SJSA1 (cell line): ENCODE results near the gene ABCC1. TPM values are rescaled to one million over a fixed set of nuclear protein-coding genes. Genes with fewer than 3 reads are reported as not detected.
"Not testable (repeated sequence)": the region's sequence is repeated elsewhere in the genome, so short reads cannot be mapped to it uniquely, and the experiment has no call there.

Source experiments
- DNase-seq, 2 experiments: peaks; one replicate each; pipeline ENCODE4 v3.0.0-alpha.2; 2015 to 2020; ENCODE audit warnings: low spot score in 2 of 2, low read depth in 1 of 2
- H3K27ac ChIP-seq: fragments of 250-450 bp; sonication (Bioruptor Pico); 2 replicates; pipeline ENCODE4 v1.5.1; 2020; ENCODE audit warnings: mild to moderate bottlenecking, moderate library complexity
- H3K27me3 ChIP-seq: fragments of 250-450 bp; sonication (Bioruptor Pico); replicated peaks from 2 replicates; pipeline ENCODE4 v1.5.1; 2020; ENCODE audit warnings: mild to moderate bottlenecking, moderate library complexity
- H3K36me3 ChIP-seq: fragments of 250-450 bp; sonication (Bioruptor Pico); 2 replicates; pipeline ENCODE4 v1.5.1; 2020; ENCODE audit warnings: mild to moderate bottlenecking
- H3K4me1 ChIP-seq: fragments of 250-450 bp; sonication (Bioruptor Pico); replicated peaks from 2 replicates; pipeline ENCODE4 v1.6.1; 2021; ENCODE audit warnings: mild to moderate bottlenecking
- H3K4me3 ChIP-seq: fragments of 250-450 bp; sonication (Bioruptor Pico); 2 replicates; pipeline ENCODE4 v1.5.1; 2020; ENCODE audit warnings: mild to moderate bottlenecking
- H3K9me3 ChIP-seq: fragments of 250-450 bp; sonication (Bioruptor Pico); replicated peaks from 2 replicates; pipeline ENCODE4 v1.5.1; 2020; ENCODE audit warnings: mild to moderate bottlenecking
- total RNA-seq: library from RNA; depleted of rRNA; stranded (reverse); fragments of >200 nt; shearing (Covaris generic); gene quantifications from 2 replicates; pipeline ENCODE4 v1.2.3, GENCODE V29; 2014

Gene ABCC1
- total RNA-seq, 1 experiment from 2014 or later: 25.0 TPM

DNA sequence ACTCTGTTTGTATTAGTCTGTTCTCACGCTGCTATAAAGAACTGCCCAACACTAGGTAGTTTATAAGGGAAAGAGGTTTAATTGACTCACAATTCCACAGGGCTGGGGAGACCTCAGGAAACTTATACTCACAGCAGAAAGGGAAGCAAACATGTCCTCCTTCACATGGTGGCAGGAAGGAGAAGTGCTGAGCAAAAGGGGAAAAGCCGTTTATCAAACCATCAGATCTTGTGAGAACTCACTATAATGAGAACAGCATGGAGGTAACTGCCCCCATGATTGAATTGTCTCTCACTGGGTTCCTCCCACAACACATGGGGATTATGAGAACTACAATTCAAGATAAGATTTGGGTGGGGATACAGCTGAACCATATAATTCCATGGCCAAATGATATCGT lies 30.9 kb downstream of the ABCC1 start:
- H3K4me3 ChIP-seq: no peak overlapping the region
- H3K4me1 ChIP-seq: peaks cover 15% of the 10 kb centered on the region
- no peaks in the 10 kb centered on the region for H3K27me3 ChIP-seq
- peaks cover 31% of the 10 kb centered on the region for H3K9me3 ChIP-seq
- H3K36me3 ChIP-seq: peaks cover 47% of the 10 kb centered on the region
- DNase-seq: no peak
- H3K27ac ChIP-seq: no peak overlapping the region

- DNase-seq: no peak
- H3K4me1 ChIP-seq: peaks cover 15% of the 10 kb centered on the region
- H3K36me3 ChIP-seq: peaks cover 53% of the 10 kb centered on the region
- no peaks in the 10 kb centered on the region for H3K27me3 ChIP-seq
- H3K9me3 ChIP-seq: peaks cover 31% of the 10 kb centered on the region
- H3K4me3 ChIP-seq: no peak overlapping the region
- H3K27ac ChIP-seq: no peak overlapping the region
Measured at GRCh38 chr16:15981382-15981781, 32.0 kb downstream of the ABCC1 start.

DNA sequence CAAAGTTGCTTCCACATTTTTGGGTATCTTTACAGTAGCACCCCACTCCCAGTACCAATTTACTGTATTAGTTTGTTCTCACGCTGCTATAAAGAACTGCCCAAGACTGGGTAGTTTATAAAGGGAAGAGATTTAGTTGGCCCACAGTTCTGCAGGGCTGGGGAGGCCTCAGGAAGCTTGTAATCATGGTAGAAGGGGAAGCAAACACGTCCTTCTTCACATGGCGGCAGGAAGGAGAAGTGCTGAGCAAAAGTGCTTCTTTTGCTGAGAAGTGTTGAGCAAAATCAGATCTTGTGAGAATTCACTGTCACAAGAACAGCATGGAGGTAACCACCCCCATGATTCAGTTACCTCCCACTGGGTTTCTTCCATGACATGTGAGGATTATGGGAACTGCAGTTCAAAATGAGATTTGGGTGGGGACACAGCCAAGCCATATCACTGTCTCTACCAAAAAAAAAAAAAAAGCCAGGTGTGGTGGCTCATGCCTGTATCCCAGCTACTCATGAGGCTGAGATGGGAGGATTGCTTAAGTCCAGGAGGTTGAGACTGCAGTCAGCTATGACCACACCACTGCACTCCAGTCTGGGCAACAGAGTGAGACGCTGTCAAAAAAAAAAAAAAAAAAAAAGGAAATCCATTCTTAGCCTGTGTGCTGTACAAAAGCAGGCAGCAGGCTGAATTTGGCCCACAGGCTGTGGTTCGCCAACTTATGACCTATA lies 32.9 kb downstream of the ABCC1 start:
- not testable (repeated sequence) for H3K4me3 ChIP-seq, H3K27me3 ChIP-seq, H3K27ac ChIP-seq, DNase-seq
- Histone ChIP-seq H3K36me3 (peaks cover 52% of the 10 kb centered on the region), H3K4me1 (peaks cover 21% of the 10 kb centered on the region), H3K9me3 (peaks cover 31% of the 10 kb centered on the region)

- DNase-seq: peak; percentile 59 to 75
- Histone ChIP-seq H3K9me3 (peaks cover 28% of the 10 kb centered on the region), H3K27me3 (no peaks in the 10 kb centered on the region), H3K4me3 (no peak overlapping the region), H3K4me1 (peaks cover 37% of the 10 kb centered on the region), H3K27ac (peak overlapping the region; percentile 36; the same call in 1 of the 2 replicates), H3K36me3 (peaks cover 37% of the 10 kb centered on the region)
Measured at GRCh38 chr16:15983898-15984297, 34.5 kb downstream of the ABCC1 start.

- Histone ChIP-seq H3K4me3 (no peak overlapping the region), H3K4me1 (peaks cover 49% of the 10 kb centered on the region), H3K36me3 (peaks cover 28% of the 10 kb centered on the region), H3K27ac (no peak overlapping the region), H3K9me3 (peaks cover 20% of the 10 kb centered on the region), H3K27me3 (no peaks in the 10 kb centered on the region)
- no peak for DNase-seq
Measured at GRCh38 chr16:15985144-15985543, 35.7 kb downstream of the ABCC1 start.

- Histone ChIP-seq H3K27ac (no peak overlapping the region), H3K4me3 (no peak overlapping the region), H3K9me3 (peaks cover 12% of the 10 kb centered on the region), H3K4me1 (peaks cover 52% of the 10 kb centered on the region), H3K36me3 (peaks cover 22% of the 10 kb centered on the region), H3K27me3 (no peaks in the 10 kb centered on the region)
- DNase-seq: no peak
Measured at GRCh38 chr16:15986261-15986660, 36.8 kb downstream of the ABCC1 start.

GRCh38 chr16:15988268-15989013 lies 39.0 kb downstream of the ABCC1 start:
- peak in 1 of 2 experiments; percentile 32 for DNase-seq
- Histone ChIP-seq H3K27me3 (no peaks in the 10 kb centered on the region), H3K4me1 (peaks cover 44% of the 10 kb centered on the region), H3K4me3 (no peak overlapping the region), H3K36me3 (peaks cover 11% of the 10 kb centered on the region; the same call in 1 of the 2 replicates), H3K27ac (no peak overlapping the region; the same call in 1 of the 2 replicates), H3K9me3 (no peaks in the 10 kb centered on the region)

DNA sequence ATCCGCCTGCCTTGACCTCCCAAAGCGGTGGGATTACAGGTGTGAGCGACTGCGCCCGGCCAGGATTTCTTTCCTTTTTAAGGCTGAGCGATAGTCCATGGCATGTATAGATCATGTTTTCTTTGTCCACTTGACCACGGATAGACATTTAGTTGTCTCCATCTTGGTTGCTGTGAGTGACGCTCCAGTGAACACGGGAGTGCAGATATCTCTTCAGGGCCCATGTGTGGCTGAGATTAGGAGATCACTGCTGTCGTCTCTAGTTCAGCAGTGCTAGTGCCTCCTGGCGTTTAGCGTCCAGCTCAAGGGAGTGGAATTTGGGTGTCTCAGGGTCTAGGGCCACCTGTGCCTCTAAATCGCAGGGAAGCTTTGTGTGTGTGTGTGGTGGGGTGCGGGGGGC lies 41.5 kb downstream of the ABCC1 start:
- Histone ChIP-seq H3K36me3 (peaks cover 16% of the 10 kb centered on the region), H3K4me3 (no peak overlapping the region), H3K27me3 (no peaks in the 10 kb centered on the region), H3K27ac (no peak overlapping the region), H3K9me3 (no peaks in the 10 kb centered on the region), H3K4me1 (peaks cover 52% of the 10 kb centered on the region)
- DNase-seq: no peak

DNA sequence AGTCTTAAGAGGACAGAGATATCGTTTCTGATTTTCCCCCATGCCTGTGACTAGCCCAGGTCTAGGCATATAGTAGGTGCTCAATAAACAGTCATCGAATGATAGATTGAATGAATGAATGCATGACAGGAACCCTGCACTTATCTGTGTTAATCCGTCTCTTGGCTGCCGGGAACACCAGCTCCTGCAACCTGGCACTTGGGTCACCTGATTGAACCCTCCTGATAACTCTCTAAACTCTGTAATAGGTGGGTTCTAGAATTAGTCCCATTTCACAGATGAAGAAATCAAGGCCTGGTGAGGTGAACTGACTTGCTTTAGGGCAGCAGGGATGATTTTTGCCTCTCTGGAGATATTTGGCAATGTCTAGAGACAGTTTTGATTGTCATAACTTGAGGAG lies 43.7 kb downstream of the ABCC1 start:
- H3K9me3 ChIP-seq: no peaks in the 10 kb centered on the region
- H3K36me3 ChIP-seq: peaks cover 19% of the 10 kb centered on the region
- DNase-seq: no peak
- H3K27me3 ChIP-seq: no peaks in the 10 kb centered on the region
- H3K4me3 ChIP-seq: no peak overlapping the region
- H3K27ac ChIP-seq: no peak overlapping the region
- H3K4me1 ChIP-seq: peaks cover 60% of the 10 kb centered on the region

DNA sequence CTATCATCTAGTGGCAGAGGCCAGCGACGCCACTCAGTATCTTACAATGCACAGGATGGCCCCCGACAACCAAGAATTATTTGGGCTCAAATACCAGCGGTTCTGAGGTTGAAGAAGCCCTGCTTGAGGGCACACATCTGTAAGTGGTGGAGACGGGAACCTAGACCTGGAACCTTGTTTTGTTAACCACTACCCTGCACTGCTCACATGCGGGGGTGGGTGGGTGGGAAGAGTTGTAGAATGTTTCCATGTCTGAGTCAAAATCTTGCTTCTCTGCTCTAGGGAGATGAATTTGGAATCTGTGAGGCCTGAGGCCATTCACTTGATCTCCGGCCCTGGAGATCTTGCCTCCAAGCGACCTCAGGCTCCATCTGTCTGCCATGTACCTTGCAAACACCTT lies 44.1 kb downstream of the ABCC1 start:
- H3K4me1 ChIP-seq: peaks cover 60% of the 10 kb centered on the region
- H3K4me3 ChIP-seq: no peak overlapping the region
- no peaks in the 10 kb centered on the region for H3K9me3 ChIP-seq
- no peak for DNase-seq
- no peak overlapping the region for H3K27ac ChIP-seq
- H3K27me3 ChIP-seq: no peaks in the 10 kb centered on the region
- peaks cover 19% of the 10 kb centered on the region for H3K36me3 ChIP-seq

- Histone ChIP-seq H3K27ac (no peak overlapping the region), H3K9me3 (no peaks in the 10 kb centered on the region), H3K36me3 (peaks cover 19% of the 10 kb centered on the region), H3K27me3 (no peaks in the 10 kb centered on the region), H3K4me1 (peaks cover 60% of the 10 kb centered on the region), H3K4me3 (no peak overlapping the region)
- DNase-seq: no peak
Measured at GRCh38 chr16:15993946-15994665, 44.7 kb downstream of the ABCC1 start.

DNA sequence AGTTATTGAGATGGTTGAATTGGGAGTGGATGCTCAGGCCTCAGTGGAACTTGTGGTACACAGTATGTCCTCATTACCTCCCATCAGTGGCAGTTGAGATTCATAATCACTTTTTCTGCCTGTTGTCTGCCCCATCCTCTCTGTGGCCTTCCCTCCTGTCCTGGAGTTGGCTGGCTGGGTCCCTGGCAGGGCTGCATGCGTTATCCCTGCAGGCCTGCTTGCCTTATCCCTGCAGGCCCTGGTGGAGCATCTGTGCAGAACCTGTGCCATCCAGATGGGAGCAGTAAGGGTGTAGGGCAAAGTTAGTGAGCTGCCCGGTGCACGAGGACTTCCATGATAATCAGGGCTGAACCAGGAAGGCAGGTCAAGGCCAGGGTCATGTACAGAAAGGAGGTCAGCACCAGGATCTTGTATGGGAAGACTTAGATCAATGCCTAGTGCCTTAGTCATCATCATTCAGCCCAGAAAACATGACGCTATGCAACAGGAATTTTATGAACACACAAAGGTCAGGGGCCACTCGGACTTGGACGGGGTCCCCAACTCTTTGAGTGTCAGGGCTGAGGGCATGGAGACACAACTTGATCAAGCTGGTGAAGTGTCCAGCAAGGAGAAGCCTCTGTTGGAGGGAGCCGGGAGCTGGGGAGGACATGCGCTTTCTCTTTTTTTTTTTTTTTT lies 47.2 kb downstream of the ABCC1 start:
- no peaks in the 10 kb centered on the region for H3K27me3 ChIP-seq
- peaks cover 14% of the 10 kb centered on the region for H3K36me3 ChIP-seq
- DNase-seq: peak; percentile 61 to 75
- H3K27ac ChIP-seq: peak overlapping the region; percentile 46
- no peak overlapping the region for H3K4me3 ChIP-seq
- H3K9me3 ChIP-seq: no peaks in the 10 kb centered on the region
- peaks cover 48% of the 10 kb centered on the region for H3K4me1 ChIP-seq

DNA sequence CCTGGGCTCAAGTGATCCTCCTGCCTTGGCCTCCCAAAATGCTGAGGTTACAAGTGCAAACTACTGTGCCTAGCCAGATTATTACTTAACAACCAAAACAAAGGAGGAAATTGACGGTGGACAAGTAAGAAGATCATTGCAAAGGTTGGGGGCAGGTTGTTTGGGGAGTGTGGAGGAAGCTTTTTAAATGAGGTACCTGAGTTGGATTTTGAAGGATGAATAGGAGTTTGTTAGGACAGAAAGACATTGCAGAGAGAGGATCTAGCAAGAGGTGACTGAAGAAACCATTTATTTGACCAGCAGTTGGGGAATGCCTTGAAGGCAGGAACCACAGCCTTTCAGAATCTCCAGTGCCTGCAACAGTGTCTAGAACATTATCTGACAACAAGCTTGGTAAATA lies 51.3 kb downstream of the ABCC1 start:
- DNase-seq: no peak
- no peaks in the 10 kb centered on the region for H3K9me3 ChIP-seq
- no peaks in the 10 kb centered on the region for H3K27me3 ChIP-seq
- peaks cover 9% of the 10 kb centered on the region for H3K36me3 ChIP-seq
- H3K4me3 ChIP-seq: no peak overlapping the region
- peaks cover 55% of the 10 kb centered on the region for H3K4me1 ChIP-seq
- H3K27ac ChIP-seq: no peak overlapping the region
